Heart left ventricle (tissue), 16 donors: ENCODE results near the gene LIPC. TPM values are rescaled to one million over a fixed set of nuclear protein-coding genes. Genes with fewer than 3 reads are reported as not detected.

Source experiments
- ATAC-seq, 4 donors: fragments of 200-7000 bp; cut with Tn5 transposase; one replicate each; pipeline ENCODE4 v1.9.1; 2020 to 2022; ENCODE audit warnings: moderate library complexity in 4 of 4, mild to moderate bottlenecking in 3 of 4, moderate number of reproducible peaks in 1 of 4
- DNase-seq, 5 donors: peaks; one replicate each; pipeline ENCODE4 v3.0.0-alpha.2; 2020
- H3K27ac ChIP-seq, 12 donors: fragments of 200-600 bp; sonication (generic) in 4 of 12; one replicate each; pipeline versions ENCODE4 v1.5.0 to v1.8.0; 2016 to 2022; ENCODE audit warnings: mild to moderate bottlenecking in 2 of 12
- H3K27me3 ChIP-seq, 9 donors: fragments of 200-600 bp; sonication (generic) in 2 of 9; one replicate each; pipeline versions ENCODE4 v1.5.1 to v1.8.0; 2016 to 2022; ENCODE audit warnings: mild to moderate bottlenecking in 3 of 9
- H3K36me3 ChIP-seq, 9 donors: fragments of 200-600 bp; sonication (generic) in 2 of 9; one replicate each; pipeline versions ENCODE4 v1.5.0 to v1.8.0; 2018 to 2022; ENCODE audit warnings: mild to moderate bottlenecking in 2 of 9
- H3K4me1 ChIP-seq, 12 donors: fragments of 200-600 bp; sonication (generic) in 4 of 12; one replicate each; pipeline versions ENCODE4 v1.5.0 to v1.8.0; 2016 to 2022; ENCODE audit warnings: mild to moderate bottlenecking in 3 of 12
- H3K4me3 ChIP-seq, 12 donors: fragments of 200-600 bp; sonication (generic) in 4 of 12; one replicate each; pipeline versions ENCODE4 v1.5.0 to v1.8.0; 2017 to 2022; ENCODE audit warnings: mild to moderate bottlenecking in 9 of 12, moderate library complexity in 4 of 12
- H3K9me3 ChIP-seq, 12 donors: fragments of 200-600 bp; sonication (generic) in 4 of 12; one replicate each; pipeline versions ENCODE4 v1.5.0 to v1.8.0; 2016 to 2022; ENCODE audit warnings: mild to moderate bottlenecking in 1 of 12
- POLR2A ChIP-seq, 2 donors: fragments of 450-650 bp; IDR thresholded peaks; one replicate each; pipeline ENCODE4 v1.6.1; 2017; ENCODE audit warnings: antibody characterized with exemption in 2 of 2, mild to moderate bottlenecking in 2 of 2, moderate library complexity in 2 of 2
- WGBS, 4 donors: extraction: QIAGEN DNeasy Blood & Tissue Kit in 2 of 4; methylation state at CpG; one replicate each; pipeline versions ENCODE4 v1.1.5 to v1.1.7; 2013 to 2018; 5-methylcytosine and 5-hydroxymethylcytosine counted together
- intact Hi-C, 10 donors: fragments of 100-400 bp; cut with DNase I; formaldehyde crosslinking; loops; one replicate each; pipeline versions ENCODE4 v1.11.1 to v1.14.2; 2022
- polyA plus RNA-seq, 2 donors: library from polyadenylated mRNA; stranded (reverse); fragments of 200-250 nt; gene quantifications; one replicate each; pipeline ENCODE4 v1.2.3, GENCODE V29; 2013
- total RNA-seq, 9 donors: library from RNA; depleted of rRNA in 2 of 9; stranded (reverse); fragments of >200 nt in 2 of 9; fragmentation: NEBNext Ultra II Directional in 3 of 9; extraction: Animal tissue kit (Norgen Biotek cat#: 25700) in 3 of 9; gene quantifications; one replicate each; pipeline versions ENCODE4 v1.1.0 to v1.2.4, GENCODE V29; 2016 to 2023
- TF ChIP-seq, protein P1 (sequence below), 12 donors: fragments of 200-600 bp; sonication (generic) in 4 of 12; IDR thresholded peaks; one replicate each; pipeline versions ENCODE4 v1.5.0 to v1.8.0; 2018 to 2022; ENCODE audit warnings: antibody characterized with exemption in 12 of 12, mild to moderate bottlenecking in 5 of 12
- donor health status: ischemic (EF 13 %, LVEDD 7.1; RV severe dilation, severe dysfunction).
- donor health status: healthy with polysubstance abuse.
- donor health status: DM: no; HTN: yes; CAD: no.
- donor health status: DM: no; HTN: no; CAD: no.
- donor health status: ischemic (EF 25% LVEDD 6.9; RV normal size, moderate dysfunction).
- donor health status: ischemic (EF 25% LVEDD 5.7; RV mildly dilated, moderate dysfunction).
- donor health status: healthy.
- donor health status: DM: yes; HTN: yes; CAD: no.
- donor health status: ischemic (EF 35%, LVEDD 5.7; RV mildly dilated, moderate dysfunction).
- donor health status: nonischemic (EF 11% LVEDD 7.7; RV severe dilation, severe dysfunction).
- donor health status: DM: yes; HTN: yes; CAD: no.
- donor health status: PGD.
- donor health status: ischemic (EF 29% LVEDD 5.4; RV normal size, mild dysfunction).
- donor health status: nonischemic (EF 23%, LVEDD 6.1; RV moderate dilation, normal function).

The LIPC gene
- total and polyA plus RNA-seq, 11 donors = 0.10 to 1.4 (median 0.55) TPM; not detected in 1

GRCh38 chr15:58486062-58486461 lies 54.3 kb downstream of the LIPC start:
- TF ChIP-seq POLR2A (IDR thresholded peaks at IDR 0.05) = no peak
- TF ChIP-seq, protein P1, sequence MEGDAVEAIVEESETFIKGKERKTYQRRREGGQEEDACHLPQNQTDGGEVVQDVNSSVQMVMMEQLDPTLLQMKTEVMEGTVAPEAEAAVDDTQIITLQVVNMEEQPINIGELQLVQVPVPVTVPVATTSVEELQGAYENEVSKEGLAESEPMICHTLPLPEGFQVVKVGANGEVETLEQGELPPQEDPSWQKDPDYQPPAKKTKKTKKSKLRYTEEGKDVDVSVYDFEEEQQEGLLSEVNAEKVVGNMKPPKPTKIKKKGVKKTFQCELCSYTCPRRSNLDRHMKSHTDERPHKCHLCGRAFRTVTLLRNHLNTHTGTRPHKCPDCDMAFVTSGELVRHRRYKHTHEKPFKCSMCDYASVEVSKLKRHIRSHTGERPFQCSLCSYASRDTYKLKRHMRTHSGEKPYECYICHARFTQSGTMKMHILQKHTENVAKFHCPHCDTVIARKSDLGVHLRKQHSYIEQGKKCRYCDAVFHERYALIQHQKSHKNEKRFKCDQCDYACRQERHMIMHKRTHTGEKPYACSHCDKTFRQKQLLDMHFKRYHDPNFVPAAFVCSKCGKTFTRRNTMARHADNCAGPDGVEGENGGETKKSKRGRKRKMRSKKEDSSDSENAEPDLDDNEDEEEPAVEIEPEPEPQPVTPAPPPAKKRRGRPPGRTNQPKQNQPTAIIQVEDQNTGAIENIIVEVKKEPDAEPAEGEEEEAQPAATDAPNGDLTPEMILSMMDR (IDR thresholded peaks at IDR 0.05) = no peak
- Histone ChIP-seq H3K27me3 (no peaks in the 10 kb centered on the region), H3K36me3 (no peaks in the 10 kb centered on the region), H3K9me3 (peaks cover 0 to 13% (median 4%) of the 10 kb centered on the region in 12 donors), H3K4me1 (peaks cover 0 to 38% (median 0%) of the 10 kb centered on the region in 12 donors), H3K4me3 (no peak overlapping the region), H3K27ac (no peak overlapping the region)
- WGBS, 4 donors = 75 to 96% (median 93%) methylated on average over 2 of the region's 2 CpGs
- DNase-seq (no peak), ATAC-seq (no peak)
- intact Hi-C loops = loop anchor here in 1 of 10 donors (10.0 kb wide), 1 partner anchor 79 kb away; no protein-coding TSS in a partner anchor

- Histone ChIP-seq H3K36me3 (no peaks in the 10 kb centered on the region), H3K4me3 (no peak overlapping the region), H3K9me3 (peaks cover 0 to 13% (median 4%) of the 10 kb centered on the region in 12 donors), H3K4me1 (peaks cover 0 to 38% (median 0%) of the 10 kb centered on the region in 12 donors), H3K27me3 (no peaks in the 10 kb centered on the region), H3K27ac (no peak overlapping the region)
- ATAC-seq (no peak), DNase-seq (no peak)
- 97 to 99% (median 98%) methylated on average over 6 of the region's 6 CpGs for WGBS, 4 donors
- TF ChIP-seq POLR2A (IDR thresholded peaks at IDR 0.05) = no peak
- TF ChIP-seq, protein P1 (IDR thresholded peaks at IDR 0.05) = no peak
- intact Hi-C loops = loop anchor here in 1 of 10 donors (10.0 kb wide), 1 partner anchor 78 kb away; no protein-coding TSS in a partner anchor
Observed at GRCh38 chr15:58486564-58486963, 54.8 kb downstream of the LIPC start.

GRCh38 chr15:58487041-58487723 lies 55.4 kb downstream of the LIPC start:
- intact Hi-C loops = loop anchor here in 1 of 10 donors (10.0 kb wide), 1 partner anchor 78 kb away; no protein-coding TSS in a partner anchor
- DNase-seq = no peak
- WGBS, 4 donors = 82 to 91% (median 89%) methylated on average over 4 of the region's 4 CpGs
- Histone ChIP-seq H3K4me1 (peaks cover 0 to 38% (median 0%) of the 10 kb centered on the region in 12 donors), H3K27ac (no peak overlapping the region), H3K9me3 (peaks cover 0 to 13% (median 4%) of the 10 kb centered on the region in 12 donors), H3K27me3 (no peaks in the 10 kb centered on the region), H3K36me3 (no peaks in the 10 kb centered on the region), H3K4me3 (no peak overlapping the region)
- ATAC-seq = no peak
- TF ChIP-seq POLR2A (IDR thresholded peaks at IDR 0.05) = no peak
- TF ChIP-seq, protein P1 (IDR thresholded peaks at IDR 0.05) = no peak

DNA sequence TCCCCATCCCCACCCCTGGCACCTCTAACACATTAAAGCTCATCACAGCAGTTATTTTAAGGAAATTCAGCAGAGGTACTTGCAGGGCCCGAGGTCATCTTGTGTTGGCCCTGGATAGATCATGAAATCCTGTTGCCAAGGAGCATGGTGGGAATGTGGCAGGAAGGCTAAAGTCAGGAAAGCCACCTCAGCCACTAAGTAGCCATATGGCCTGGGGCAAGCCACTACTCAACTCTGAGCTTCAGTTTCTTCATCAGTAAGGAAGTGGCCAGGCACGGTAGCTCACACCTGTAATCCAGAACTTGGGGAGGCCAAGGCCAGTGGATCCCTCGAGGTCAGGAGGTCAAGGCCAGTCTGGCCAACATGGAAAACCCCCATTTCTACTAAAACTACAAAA lies 55.9 kb downstream of the LIPC start:
- intact Hi-C loops = loop anchor here in 1 of 10 donors (10.0 kb wide), 1 partner anchor 77 kb away; no protein-coding TSS in a partner anchor
- no peak for TF ChIP-seq POLR2A (IDR thresholded peaks at IDR 0.05)
- TF ChIP-seq, protein P1 (IDR thresholded peaks at IDR 0.05) = no peak

More for the DNA sequence above, 55.9 kb downstream of the LIPC start:
- Histone ChIP-seq H3K4me3 (no peak overlapping the region), H3K27me3 (no peaks in the 10 kb centered on the region), H3K27ac (no peak overlapping the region), H3K4me1 (peaks cover 0 to 38% (median 0%) of the 10 kb centered on the region in 12 donors), H3K36me3 (no peaks in the 10 kb centered on the region), H3K9me3 (peaks cover 0 to 13% (median 4%) of the 10 kb centered on the region in 12 donors)
- DNase-seq = no peak
- ATAC-seq = no peak
- WGBS, 4 donors = 56 to 75% (median 60%) methylated on average over 3 of the region's 3 CpGs
